Astrocyte (in vitro differentiated cells and primary cell): Measurements from ENCODE around the gene ESRP2. TPM values are rescaled to one million over a fixed set of nuclear protein-coding genes. Genes with fewer than 3 reads are reported as not detected.

ENCODE experiments used
- DNase-seq: peaks from one replicate; pipeline ENCODE4 v3.0.0-alpha.2; 2010; ENCODE audit warnings: low read depth
- FAIRE-seq: peaks from 2 replicates; lab custom pipeline; 2011; peaks lifted over from hg19 to GRCh38; lab: Jason Lieb, UNC
- H2AFZ ChIP-seq: 2 replicates; pipeline ENCODE4 v1.6.0; 2012; ENCODE audit warnings: low read depth, low read length, inconsistent platforms
- H3K27ac ChIP-seq: 2 replicates; pipeline ENCODE4 v1.5.1; 2011; ENCODE audit warnings: low read depth, low read length, inconsistent platforms
- H3K27me3 ChIP-seq: 2 replicates; pipeline ENCODE4 v1.6.0; 2011; ENCODE audit warnings: low read length, inconsistent platforms; ENCODE audit not compliant: insufficient read depth
- H3K36me3 ChIP-seq: 2 replicates; pipeline ENCODE4 v1.5.1; 2011; ENCODE audit warnings: low read length, inconsistent platforms; ENCODE audit not compliant: insufficient read depth
- H3K4me1 ChIP-seq: 2 replicates; pipeline ENCODE4 v1.5.1; 2011; ENCODE audit warnings: low read length, inconsistent platforms; ENCODE audit not compliant: insufficient read depth
- H3K4me2 ChIP-seq: 2 replicates; pipeline ENCODE4 v1.6.0; 2012; ENCODE audit warnings: low read length, inconsistent platforms
- H3K4me3 ChIP-seq: 2 replicates; pipeline ENCODE4 v1.5.1; 2011; ENCODE audit warnings: low read depth, mild to moderate bottlenecking, low read length, inconsistent platforms; ENCODE audit not compliant: insufficient read depth
- H3K79me2 ChIP-seq: 2 replicates; pipeline ENCODE4 v1.6.0; 2012; ENCODE audit warnings: mild to moderate bottlenecking, low read length, inconsistent platforms; ENCODE audit not compliant: insufficient read depth
- H3K9ac ChIP-seq: 2 replicates; pipeline ENCODE4 v1.6.0; 2012; ENCODE audit warnings: mild to moderate bottlenecking, low read length, inconsistent platforms
- H3K9me3 ChIP-seq: 2 replicates; pipeline ENCODE4 v1.5.1; 2012; ENCODE audit warnings: low read depth, mild to moderate bottlenecking, low read length, inconsistent platforms; ENCODE audit not compliant: insufficient read depth
- H4K20me1 ChIP-seq: 2 replicates; pipeline ENCODE4 v1.6.0; 2012; ENCODE audit warnings: low read length, inconsistent platforms; ENCODE audit not compliant: insufficient read depth
- H3K27ac Mint-ChIP-seq: one replicate; pipeline ENCODE4 v1.8.0; 2021; ENCODE audit warnings: mild to moderate bottlenecking, mixed read lengths; ENCODE audit not compliant: unreplicated experiment
- H3K27me3 Mint-ChIP-seq: one replicate; pipeline ENCODE4 v1.8.0; 2021; ENCODE audit warnings: low read depth, mixed read lengths; ENCODE audit not compliant: unreplicated experiment
- H3K36me3 Mint-ChIP-seq: one replicate; pipeline ENCODE4 v1.8.0; 2021; ENCODE audit warnings: low read depth, mixed read lengths; ENCODE audit not compliant: unreplicated experiment
- H3K4me1 Mint-ChIP-seq: one replicate; pipeline ENCODE4 v1.8.0; 2021; ENCODE audit warnings: low read depth, mixed read lengths; ENCODE audit not compliant: unreplicated experiment
- H3K4me3 Mint-ChIP-seq: one replicate; pipeline ENCODE4 v1.8.0; 2021; ENCODE audit warnings: mild to moderate bottlenecking, moderate library complexity, mixed read lengths; ENCODE audit not compliant: unreplicated experiment
- H3K9me3 Mint-ChIP-seq: one replicate; pipeline ENCODE4 v1.8.0; 2021; ENCODE audit warnings: mild to moderate bottlenecking, mixed read lengths; ENCODE audit not compliant: unreplicated experiment
- EZH2 ChIP-seq: IDR thresholded peaks from 2 replicates; pipeline ENCODE4 v1.6.1; 2012; ENCODE audit warnings: mild to moderate bottlenecking, low read length, inconsistent platforms; ENCODE audit not compliant: insufficient read depth
- total RNA-seq: library from RNA; stranded (reverse); gene quantifications from 2 replicates; pipeline ENCODE4 v1.2.1, GENCODE V29; 2021
- TF ChIP-seq, protein P1 (sequence below): IDR thresholded peaks from 2 replicates; pipeline ENCODE4 v1.5.1; 2011; ENCODE audit warnings: low read depth, mild to moderate bottlenecking, inconsistent platforms, low read length, moderate library complexity; ENCODE audit not compliant: insufficient read depth

Gene ESRP2
- total RNA-seq, 1 donor from 2014 or later, result 5.1 TPM

- H3K27ac Mint-ChIP-seq, result no peak overlapping the region
- peaks cover 72% of the 10 kb centered on the region for H3K79me2 ChIP-seq
- no peak for FAIRE-seq
These were observed 38.0 kb upstream of the ESRP2 start for GRCh38 chr16:68273896-68274295.

DNA sequence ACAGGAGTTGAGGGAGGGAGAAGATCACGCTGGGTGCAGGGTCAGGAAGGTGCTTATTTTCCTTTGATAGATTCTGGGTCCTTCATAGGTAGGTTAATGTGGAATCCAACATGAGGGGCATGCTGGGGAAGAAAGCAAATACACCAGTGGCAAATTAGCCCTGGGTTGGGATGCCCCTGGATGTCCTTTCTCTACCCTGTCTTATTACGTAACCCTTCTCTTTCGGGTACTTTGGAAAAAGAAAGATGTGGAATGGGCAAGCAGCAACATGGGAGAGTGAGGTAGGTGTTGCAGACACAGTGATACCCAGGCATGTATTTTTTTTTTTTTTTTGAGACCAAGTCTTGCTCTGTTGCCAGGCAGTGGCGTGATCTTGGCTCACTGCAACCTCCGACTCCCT is 37.5 kb upstream of the ESRP2 start:
- Histone ChIP-seq H3K36me3 (peaks cover 6% of the 10 kb centered on the region), H2AFZ (no peak overlapping the region), H3K27me3 (no peaks in the 10 kb centered on the region), H3K4me3 (no peak overlapping the region), H3K9me3 (no peaks in the 10 kb centered on the region), H3K79me2 (peaks cover 75% of the 10 kb centered on the region), H3K4me1 (no peaks in the 10 kb centered on the region), H3K4me2 (no peak overlapping the region), H4K20me1 (peaks cover 73% of the 10 kb centered on the region), H3K27ac (no peak overlapping the region), H3K9ac (no peak overlapping the region)
- TF ChIP-seq EZH2, result no peak
- TF ChIP-seq, protein P1, sequence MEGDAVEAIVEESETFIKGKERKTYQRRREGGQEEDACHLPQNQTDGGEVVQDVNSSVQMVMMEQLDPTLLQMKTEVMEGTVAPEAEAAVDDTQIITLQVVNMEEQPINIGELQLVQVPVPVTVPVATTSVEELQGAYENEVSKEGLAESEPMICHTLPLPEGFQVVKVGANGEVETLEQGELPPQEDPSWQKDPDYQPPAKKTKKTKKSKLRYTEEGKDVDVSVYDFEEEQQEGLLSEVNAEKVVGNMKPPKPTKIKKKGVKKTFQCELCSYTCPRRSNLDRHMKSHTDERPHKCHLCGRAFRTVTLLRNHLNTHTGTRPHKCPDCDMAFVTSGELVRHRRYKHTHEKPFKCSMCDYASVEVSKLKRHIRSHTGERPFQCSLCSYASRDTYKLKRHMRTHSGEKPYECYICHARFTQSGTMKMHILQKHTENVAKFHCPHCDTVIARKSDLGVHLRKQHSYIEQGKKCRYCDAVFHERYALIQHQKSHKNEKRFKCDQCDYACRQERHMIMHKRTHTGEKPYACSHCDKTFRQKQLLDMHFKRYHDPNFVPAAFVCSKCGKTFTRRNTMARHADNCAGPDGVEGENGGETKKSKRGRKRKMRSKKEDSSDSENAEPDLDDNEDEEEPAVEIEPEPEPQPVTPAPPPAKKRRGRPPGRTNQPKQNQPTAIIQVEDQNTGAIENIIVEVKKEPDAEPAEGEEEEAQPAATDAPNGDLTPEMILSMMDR, result no peak
- Mint-ChIP-seq H3K4me1 (peaks cover 16% of the 10 kb centered on the region), H3K36me3 (peaks cover 13% of the 10 kb centered on the region), H3K4me3 (no peak overlapping the region), H3K9me3 (no peaks in the 10 kb centered on the region), H3K27me3 (no peaks in the 10 kb centered on the region), H3K27ac (no peak overlapping the region)
- no peak for FAIRE-seq
- no peak for DNase-seq

More at GRCh38 chr16:68273896-68274295, 38.0 kb upstream of the ESRP2 start:
- Histone ChIP-seq H3K4me2 (no peak overlapping the region), H3K9me3 (no peaks in the 10 kb centered on the region), H3K27me3 (no peaks in the 10 kb centered on the region), H3K4me3 (no peak overlapping the region), H4K20me1 (peaks cover 72% of the 10 kb centered on the region), H2AFZ (no peak overlapping the region), H3K4me1 (no peaks in the 10 kb centered on the region), H3K27ac (no peak overlapping the region), H3K9ac (no peak overlapping the region), H3K36me3 (peaks cover 6% of the 10 kb centered on the region)
- TF ChIP-seq, protein P1, result no peak
- no peak for TF ChIP-seq EZH2
- H3K36me3 Mint-ChIP-seq, result peaks cover 13% of the 10 kb centered on the region
- H3K27me3 Mint-ChIP-seq, result no peaks in the 10 kb centered on the region
- H3K4me3 Mint-ChIP-seq, result no peak overlapping the region
- H3K4me1 Mint-ChIP-seq, result peaks cover 16% of the 10 kb centered on the region
- DNase-seq, result no peak
- no peaks in the 10 kb centered on the region for H3K9me3 Mint-ChIP-seq

DNA sequence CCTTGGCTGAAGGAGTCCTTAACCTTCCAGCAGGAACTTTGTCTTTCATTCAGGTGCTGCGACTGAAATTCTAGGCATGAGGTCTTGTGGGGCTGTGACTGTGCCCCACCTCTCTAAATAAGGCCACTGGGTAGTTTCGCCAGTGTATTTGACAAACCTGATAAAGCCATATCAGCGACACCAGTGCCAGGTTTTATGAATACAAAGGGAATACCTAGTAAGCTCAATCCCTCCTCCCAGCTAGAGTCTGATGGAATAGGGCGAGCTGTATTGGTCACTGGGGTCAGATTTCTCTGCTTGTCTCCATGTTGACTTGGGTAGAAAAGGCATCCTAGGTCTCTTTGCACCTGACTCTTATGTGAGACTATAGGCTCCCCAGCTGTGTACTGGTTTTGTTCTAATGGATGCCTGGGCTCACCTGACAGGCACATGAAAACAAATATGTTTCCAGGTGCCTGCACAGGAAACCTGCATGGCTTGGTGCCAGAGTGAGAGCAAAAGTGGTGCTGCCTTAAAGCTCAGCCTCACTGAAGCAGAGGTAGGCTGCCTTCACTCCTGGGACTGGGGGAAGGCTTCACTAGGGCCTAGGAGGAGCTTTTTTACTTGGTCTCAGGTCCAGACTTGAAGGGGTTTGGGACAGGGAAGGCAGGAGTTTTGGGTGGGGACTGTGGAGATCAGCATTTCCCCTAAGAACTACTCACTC is 36.7 kb upstream of the ESRP2 start:
- Histone ChIP-seq H3K36me3 (peaks cover 6% of the 10 kb centered on the region), H3K9ac (no peak overlapping the region), H3K27me3 (no peaks in the 10 kb centered on the region), H3K27ac (no peak overlapping the region), H3K4me3 (no peak overlapping the region), H3K9me3 (no peaks in the 10 kb centered on the region), H3K4me1 (peaks cover 3% of the 10 kb centered on the region), H3K4me2 (no peak overlapping the region), H3K79me2 (peaks cover 83% of the 10 kb centered on the region), H2AFZ (no peak overlapping the region), H4K20me1 (peaks cover 81% of the 10 kb centered on the region)
- Mint-ChIP-seq H3K4me1 (peaks cover 23% of the 10 kb centered on the region), H3K4me3 (no peak overlapping the region), H3K36me3 (peaks cover 13% of the 10 kb centered on the region), H3K27ac (no peak overlapping the region), H3K9me3 (no peaks in the 10 kb centered on the region), H3K27me3 (no peaks in the 10 kb centered on the region)
- no peak for TF ChIP-seq EZH2
- TF ChIP-seq, protein P1, result no peak
- FAIRE-seq (no peak), DNase-seq (no peak)
